ENCODE results near the gene TMEM72. TPM values are rescaled to one million over a fixed set of nuclear protein-coding genes. Genes with fewer than 3 reads are reported as not detected.

The TMEM72 gene
- total and polyA plus RNA-seq, 2 donors (not counting 1 experiment from before 2014, with no cell fraction given): not detected

DNA sequence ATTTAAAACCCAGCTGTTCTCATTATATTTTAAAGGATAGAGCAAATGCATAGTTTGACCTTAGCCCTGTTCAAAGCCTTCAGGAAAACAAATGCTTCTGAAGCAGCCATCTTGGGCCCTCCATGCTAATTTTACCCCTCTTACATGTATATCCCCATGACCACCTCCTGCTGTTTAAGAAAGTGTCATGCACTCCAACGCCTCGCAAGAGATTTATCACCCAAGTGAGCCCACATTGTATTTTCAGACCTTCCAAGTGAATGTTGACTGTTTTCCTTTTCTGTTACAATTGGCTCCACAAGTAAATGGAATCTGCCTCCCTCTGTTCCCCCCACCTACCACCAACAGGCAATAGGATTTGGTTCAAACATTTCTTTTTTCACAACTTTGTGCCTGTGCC lies 5.3 kb downstream of the TMEM72 start:
- TF ChIP-seq EZH2 (IDR thresholded peaks at IDR 0.05; ENCODE audit: borderline replicate concordance, insufficient read depth, low read depth, low read length, poor library complexity, severe bottlenecking): no peak
- TF ChIP-seq, protein P1, sequence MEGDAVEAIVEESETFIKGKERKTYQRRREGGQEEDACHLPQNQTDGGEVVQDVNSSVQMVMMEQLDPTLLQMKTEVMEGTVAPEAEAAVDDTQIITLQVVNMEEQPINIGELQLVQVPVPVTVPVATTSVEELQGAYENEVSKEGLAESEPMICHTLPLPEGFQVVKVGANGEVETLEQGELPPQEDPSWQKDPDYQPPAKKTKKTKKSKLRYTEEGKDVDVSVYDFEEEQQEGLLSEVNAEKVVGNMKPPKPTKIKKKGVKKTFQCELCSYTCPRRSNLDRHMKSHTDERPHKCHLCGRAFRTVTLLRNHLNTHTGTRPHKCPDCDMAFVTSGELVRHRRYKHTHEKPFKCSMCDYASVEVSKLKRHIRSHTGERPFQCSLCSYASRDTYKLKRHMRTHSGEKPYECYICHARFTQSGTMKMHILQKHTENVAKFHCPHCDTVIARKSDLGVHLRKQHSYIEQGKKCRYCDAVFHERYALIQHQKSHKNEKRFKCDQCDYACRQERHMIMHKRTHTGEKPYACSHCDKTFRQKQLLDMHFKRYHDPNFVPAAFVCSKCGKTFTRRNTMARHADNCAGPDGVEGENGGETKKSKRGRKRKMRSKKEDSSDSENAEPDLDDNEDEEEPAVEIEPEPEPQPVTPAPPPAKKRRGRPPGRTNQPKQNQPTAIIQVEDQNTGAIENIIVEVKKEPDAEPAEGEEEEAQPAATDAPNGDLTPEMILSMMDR (IDR thresholded peaks at IDR 0.05): no peak
- no peak overlapping the region for H3K27ac ChIP-seq (ENCODE audit: low read length in 2 of 2)
- H3K79me2 ChIP-seq (ENCODE audit: control insufficient read depth, insufficient read depth, low read length): no peaks in the 10 kb centered on the region
- WGBS (ENCODE audit: insufficient coverage): 100% methylated on average over 2 of the region's 2 CpGs
- Mint-ChIP-seq H3K9me3 (ENCODE audit: insufficient read depth) (no peaks in the 10 kb centered on the region), H3K27ac (no peak overlapping the region), H3K4me3 (no peak overlapping the region), H3K4me1 (peaks cover 11% of the 10 kb centered on the region), H3K27me3 (peaks cover 15% of the 10 kb centered on the region)
- no peak overlapping the region for H3K4me2 ChIP-seq (replicated peaks; ENCODE audit: low read depth, low read length, poor library complexity, severe bottlenecking)
- no peak overlapping the region for H2AFZ ChIP-seq (ENCODE audit: insufficient read depth, low read depth, low read length, poor library complexity, severe bottlenecking)
- ChIA-PET POLR2A (no interaction called here), CTCF (no interaction called here)
- DNase-seq (no peak), ATAC-seq (ENCODE audit: low read depth) (no peak)
- H4K20me1 ChIP-seq (ENCODE audit: control insufficient read depth, insufficient read depth, low read length, poor library complexity, severe bottlenecking): no peaks in the 10 kb centered on the region
- H3K36me3 ChIP-seq (replicated peaks in 1 of 2; ENCODE audit: control extremely low read depth in 1 of 2, control insufficient read depth in 1 of 2, extremely low read depth in 1 of 2, insufficient read depth in 2 of 2, low read length in 1 of 2): no peaks in the 10 kb centered on the region
- H3K4me1 ChIP-seq (ENCODE audit: control insufficient read depth in 2 of 2, insufficient read depth in 2 of 2, low read length in 2 of 2): peaks cover 10 to 14% of the 10 kb centered on the region in 2 donors
- H3K9ac ChIP-seq (ENCODE audit: low read length): no peak overlapping the region
- H3K9me3 ChIP-seq (ENCODE audit: control extremely low read depth in 1 of 3, control insufficient read depth in 2 of 3, insufficient read depth in 1 of 3, low read length in 2 of 3): no peaks in the 10 kb centered on the region
- intact Hi-C loops (cut with micrococcal nuclease): no loop called here
- peaks cover 0 to 2% (median under 1%) of the 10 kb centered on the region in 4 experiments for H3K27me3 ChIP-seq (replicated peaks in 1 of 4; ENCODE audit: control extremely low read depth in 1 of 4, control insufficient read depth in 3 of 4, insufficient read depth in 4 of 4, low read length in 3 of 4)
- no peak overlapping the region for H3K4me3 ChIP-seq (ENCODE audit: control extremely low read depth in 1 of 5, extremely low read depth in 1 of 5, insufficient read depth in 1 of 5, low read depth in 2 of 5, low read length in 4 of 5)

DNA sequence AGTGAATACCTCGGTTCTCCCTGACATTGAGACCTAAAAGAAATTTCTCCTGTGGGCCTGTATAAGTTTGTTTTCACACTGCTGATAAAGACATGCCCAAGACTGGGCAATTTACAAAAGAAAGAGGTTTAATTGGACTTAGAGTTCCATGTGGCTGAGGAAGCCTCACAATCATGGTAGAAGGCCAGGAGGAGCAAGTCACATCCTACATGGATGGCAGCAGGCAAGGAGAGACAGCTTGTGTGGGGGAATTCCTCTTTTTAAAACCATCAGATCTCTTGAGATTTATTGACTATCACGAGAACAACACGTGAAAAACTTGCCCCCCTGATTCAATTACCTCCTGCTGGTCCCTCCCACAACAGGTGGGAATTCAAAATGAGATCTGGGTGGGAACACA lies 6.7 kb downstream of the TMEM72 start:
- 100% methylated on average over 1 of the region's 3 CpGs for WGBS (ENCODE audit: insufficient coverage)
- no peak for DNase-seq
- peaks cover 11% of the 10 kb centered on the region for H3K4me1 Mint-ChIP-seq
- Histone ChIP-seq H3K4me1 (ENCODE audit: control insufficient read depth in 2 of 2, insufficient read depth in 2 of 2, low read length in 2 of 2) (peaks cover 10 to 13% of the 10 kb centered on the region in 2 donors), H3K9ac (ENCODE audit: low read length) (no peak overlapping the region), H4K20me1 (ENCODE audit: control insufficient read depth, insufficient read depth, low read length, poor library complexity, severe bottlenecking) (no peaks in the 10 kb centered on the region), H2AFZ (ENCODE audit: insufficient read depth, low read depth, low read length, poor library complexity, severe bottlenecking) (no peak overlapping the region), H3K79me2 (ENCODE audit: control insufficient read depth, insufficient read depth, low read length) (no peaks in the 10 kb centered on the region), H3K4me3 (ENCODE audit: control extremely low read depth in 1 of 5, extremely low read depth in 1 of 5, insufficient read depth in 1 of 5, low read depth in 2 of 5, low read length in 4 of 5) (no peak overlapping the region), H3K36me3 (replicated peaks in 1 of 2; ENCODE audit: control extremely low read depth in 1 of 2, control insufficient read depth in 1 of 2, extremely low read depth in 1 of 2, insufficient read depth in 2 of 2, low read length in 1 of 2) (no peaks in the 10 kb centered on the region), H3K27me3 (replicated peaks in 1 of 4; ENCODE audit: control extremely low read depth in 1 of 4, control insufficient read depth in 3 of 4, insufficient read depth in 4 of 4, low read length in 3 of 4) (peaks cover 0 to 2% (median under 1%) of the 10 kb centered on the region in 4 experiments), H3K4me2 (replicated peaks; ENCODE audit: low read depth, low read length, poor library complexity, severe bottlenecking) (no peak overlapping the region), H3K27ac (ENCODE audit: low read length in 2 of 2) (no peak overlapping the region), H3K9me3 (ENCODE audit: control extremely low read depth in 1 of 3, control insufficient read depth in 2 of 3, insufficient read depth in 1 of 3, low read length in 2 of 3) (no peaks in the 10 kb centered on the region)
- intact Hi-C loops (cut with micrococcal nuclease): no loop called here
- TF ChIP-seq, protein P1 (IDR thresholded peaks at IDR 0.05): no peak
- TF ChIP-seq EZH2 (IDR thresholded peaks at IDR 0.05; ENCODE audit: borderline replicate concordance, insufficient read depth, low read depth, low read length, poor library complexity, severe bottlenecking): no peak
- no peak for ATAC-seq (ENCODE audit: low read depth)
- ChIA-PET POLR2A (no interaction called here), CTCF (no interaction called here)
- no peak overlapping the region for H3K27ac Mint-ChIP-seq
- H3K4me3 Mint-ChIP-seq: no peak overlapping the region
- H3K9me3 Mint-ChIP-seq (ENCODE audit: insufficient read depth): no peaks in the 10 kb centered on the region
- peaks cover 15% of the 10 kb centered on the region for H3K27me3 Mint-ChIP-seq

All from B cell (primary cell).